Mesenteric fat pad (tissue), 1 donor: ENCODE results near the gene ABCG5. TPM values are rescaled to one million over a fixed set of nuclear protein-coding genes. Genes with fewer than 3 reads are reported as not detected.

Experiments used
- DNase-seq: peaks from one replicate; pipeline ENCODE4 v3.0.0-alpha.2; 2020; ENCODE audit warnings: low spot score
- total RNA-seq: library from RNA; stranded (reverse); fragmentation: NEBNext Ultra II Directional; extraction: Animal tissue kit (Norgen Biotek cat#: 25700); gene quantifications from one replicate; pipeline ENCODE4 v1.2.1, GENCODE V29; 2021
- donor health status: DM: yes; HTN: yes; CAD: no.

Gene ABCG5
- total RNA-seq, 1 donor from 2014 or later = not detected

GRCh38 chr2:43810888-43811287 is 27.8 kb downstream of the ABCG5 start:
- DNase-seq = no peak

DNA sequence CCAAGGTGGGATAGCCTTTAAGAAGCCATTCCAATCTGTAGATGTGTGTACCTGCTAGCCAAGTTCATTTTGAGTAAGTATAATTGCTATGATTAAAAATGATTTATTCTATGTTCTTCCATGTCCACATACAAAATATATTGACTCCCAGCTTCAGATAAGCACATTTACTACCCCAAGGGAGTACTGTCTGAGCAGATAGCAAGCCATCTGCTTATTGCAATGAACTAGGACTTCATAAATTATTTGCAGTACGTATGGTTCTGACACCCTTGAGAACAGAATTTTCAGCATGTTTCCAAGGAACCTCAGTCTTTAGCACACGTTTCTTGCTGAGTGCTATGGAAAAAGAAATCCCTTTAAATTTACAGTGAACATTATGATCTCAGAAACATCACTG is 28.2 kb downstream of the ABCG5 start:
- no peak for DNase-seq

GRCh38 chr2:43806719-43807031 is 32.0 kb downstream of the ABCG5 start:
- DNase-seq = no peak

DNA sequence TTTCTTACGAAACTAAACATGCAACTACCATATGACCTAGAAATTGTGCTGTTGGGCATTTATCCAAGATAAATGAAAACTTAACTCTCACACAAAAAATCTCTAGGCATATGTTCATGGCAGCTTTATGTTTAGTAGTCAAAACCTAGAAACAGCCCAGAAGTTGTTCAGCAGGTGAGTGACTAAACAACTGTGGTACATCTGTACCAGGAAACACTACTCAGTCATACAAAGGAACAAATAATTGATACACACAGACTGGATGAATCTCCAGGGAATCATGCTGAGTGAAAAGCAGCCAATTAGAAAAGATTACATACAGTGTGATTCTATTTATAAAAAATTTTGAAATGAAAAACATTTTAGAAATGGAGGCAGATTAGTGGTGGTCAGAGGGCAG is 35.5 kb downstream of the ABCG5 start:
- no peak for DNase-seq

DNA sequence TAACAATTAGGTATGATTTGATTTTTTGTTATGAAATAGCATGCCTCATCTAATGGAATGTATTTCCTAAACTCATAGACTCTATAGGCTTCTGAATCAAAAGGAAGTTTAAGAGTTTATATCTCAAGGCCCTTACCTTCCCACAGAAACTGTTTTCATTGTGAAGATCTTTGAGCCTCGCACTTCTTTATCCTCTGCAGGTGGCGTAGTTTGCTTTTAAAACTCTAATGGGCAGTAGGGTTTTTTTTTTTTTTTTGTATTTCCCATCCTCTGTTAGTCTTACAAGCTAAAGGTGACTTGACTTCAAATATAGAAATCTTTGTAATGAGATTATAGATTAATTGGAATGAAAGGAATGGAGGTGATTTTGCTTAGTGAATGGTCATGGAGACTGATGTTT is 36.5 kb downstream of the ABCG5 start:
- DNase-seq = no peak

DNA sequence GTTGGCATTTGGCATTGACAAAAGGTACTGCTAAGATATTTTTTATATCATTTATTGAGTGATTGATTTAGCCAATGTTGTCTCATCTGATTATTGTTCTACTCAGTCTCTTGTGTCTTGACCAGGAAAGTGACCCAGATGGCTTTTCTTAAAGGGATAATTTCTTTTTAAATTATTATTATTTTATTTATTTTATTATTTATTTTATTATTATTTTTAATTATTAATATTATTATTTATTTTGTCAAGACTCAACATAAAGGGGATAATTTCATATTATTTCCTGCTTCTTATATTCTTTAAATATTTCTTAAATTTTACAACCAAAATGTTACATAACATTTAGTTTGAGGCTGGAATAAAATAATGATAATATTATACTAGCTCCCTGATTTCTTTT is 37.7 kb downstream of the ABCG5 start:
- DNase-seq = no peak

GRCh38 chr2:43798300-43798699 is 40.3 kb downstream of the ABCG5 start:
- no peak for DNase-seq

DNA sequence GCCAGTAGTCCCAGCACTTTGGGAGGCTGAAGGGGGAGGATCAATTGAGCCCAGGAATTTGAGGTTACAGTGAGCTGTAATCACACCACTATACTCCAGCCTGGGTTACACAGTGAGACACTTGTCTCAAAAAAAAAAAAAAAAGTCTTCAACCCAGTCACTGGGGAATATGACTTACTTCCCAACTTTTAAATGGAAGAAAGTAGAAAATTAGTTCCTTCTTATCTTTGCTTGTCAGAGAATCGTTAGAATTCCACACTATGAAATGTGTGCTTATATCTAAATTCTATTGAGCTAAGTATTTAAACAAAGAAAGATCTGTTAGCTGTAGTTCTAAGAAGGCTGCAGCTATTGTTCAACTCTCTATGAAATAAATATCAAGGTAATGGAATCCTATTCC is 42.4 kb downstream of the ABCG5 start:
- DNase-seq = no peak

GRCh38 chr2:43794956-43795355 is 43.7 kb downstream of the ABCG5 start:
- DNase-seq = no peak

GRCh38 chr2:43792653-43793052 is 46.0 kb downstream of the ABCG5 start:
- no peak for DNase-seq

DNA sequence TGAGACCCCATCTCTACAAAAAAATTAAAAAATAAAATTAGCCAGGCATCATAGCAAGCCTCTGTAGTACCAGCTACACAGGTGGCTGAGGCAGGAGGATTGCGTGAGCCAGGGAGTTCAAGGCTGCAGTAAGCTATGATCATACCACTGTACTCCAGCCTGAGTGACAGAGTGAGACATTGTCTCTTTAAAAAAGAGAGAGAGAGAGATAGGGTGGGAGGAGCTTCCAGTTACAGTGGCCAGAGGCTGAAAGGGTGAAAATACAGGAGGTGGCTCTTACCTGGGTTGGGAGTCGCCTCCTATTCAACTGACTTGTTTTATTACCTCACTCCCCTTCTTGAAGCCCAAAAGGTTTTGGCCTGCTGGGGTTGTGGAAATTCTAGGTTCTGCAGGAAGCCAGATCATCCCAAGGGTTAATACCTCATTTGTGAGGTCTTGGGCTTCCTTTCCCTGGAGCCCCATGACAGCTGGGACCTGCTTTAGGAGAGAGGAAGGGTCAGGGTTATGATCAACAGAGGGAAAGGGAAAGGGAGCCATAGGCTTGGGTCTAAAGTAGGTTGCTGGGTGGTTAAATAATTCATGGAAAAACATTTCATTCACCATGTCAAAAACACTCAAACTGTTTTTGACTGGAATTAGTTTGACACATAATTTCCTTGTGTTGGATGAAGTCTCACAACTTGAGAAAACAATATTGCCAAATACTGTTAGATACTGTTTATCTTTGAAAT is 47.4 kb downstream of the ABCG5 start:
- no peak for DNase-seq

GRCh38 chr2:43790147-43790546 is 48.5 kb downstream of the ABCG5 start:
- DNase-seq = no peak

DNA sequence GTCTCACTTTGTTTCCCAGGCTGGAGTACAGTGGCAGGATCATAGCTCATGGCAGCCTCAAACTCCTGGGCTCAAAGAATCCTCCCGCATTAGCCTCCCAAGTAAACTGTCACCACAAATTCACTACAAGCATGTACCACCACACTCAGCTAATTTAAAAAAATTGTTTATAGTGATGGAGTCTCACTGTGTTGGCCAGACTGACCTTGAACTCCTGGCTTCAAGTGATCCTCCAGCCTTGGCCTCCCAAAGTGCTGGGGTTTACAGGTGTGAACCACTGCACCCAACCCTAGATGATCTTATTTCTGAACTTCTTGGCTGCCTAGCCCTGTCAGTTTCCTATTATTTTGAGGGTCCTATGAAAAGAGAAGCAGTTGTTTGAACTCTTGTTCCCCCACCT is 50.0 kb downstream of the ABCG5 start:
- no peak for DNase-seq

- DNase-seq = no peak
These were observed 50.7 kb downstream of the ABCG5 start for GRCh38 chr2:43787895-43788294.

GRCh38 chr2:43778233-43778632 is 60.4 kb downstream of the ABCG5 start:
- no peak for DNase-seq

DNA sequence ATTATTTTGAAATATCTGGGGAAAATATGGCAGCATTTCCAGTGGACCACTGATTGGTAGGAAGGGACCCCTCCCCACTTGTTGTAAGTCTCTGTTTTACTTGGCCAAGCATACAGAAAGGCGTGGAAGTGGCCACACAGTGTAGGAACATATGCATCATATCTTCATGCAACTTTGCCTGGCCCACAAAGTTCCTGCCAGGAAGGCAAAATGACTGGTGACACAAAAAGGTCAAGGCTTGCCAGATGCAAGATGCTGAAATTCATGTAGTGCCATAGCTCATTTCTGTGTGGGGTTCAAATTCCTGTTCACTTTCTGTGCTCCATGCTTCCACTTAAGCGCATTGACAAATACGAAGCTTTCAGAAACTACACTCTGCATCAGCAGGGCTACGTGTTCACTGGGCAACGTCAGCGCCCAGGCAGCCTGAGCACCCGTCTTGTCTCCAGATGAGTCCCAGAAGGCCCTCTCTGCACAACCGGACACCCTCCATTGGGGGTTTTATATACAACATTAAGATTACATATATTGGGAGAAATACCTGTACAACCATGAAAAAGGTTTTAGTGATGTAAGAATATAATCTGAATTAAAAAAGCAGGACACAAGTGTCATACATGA is 61.2 kb downstream of the ABCG5 start:
- DNase-seq = no peak

DNA sequence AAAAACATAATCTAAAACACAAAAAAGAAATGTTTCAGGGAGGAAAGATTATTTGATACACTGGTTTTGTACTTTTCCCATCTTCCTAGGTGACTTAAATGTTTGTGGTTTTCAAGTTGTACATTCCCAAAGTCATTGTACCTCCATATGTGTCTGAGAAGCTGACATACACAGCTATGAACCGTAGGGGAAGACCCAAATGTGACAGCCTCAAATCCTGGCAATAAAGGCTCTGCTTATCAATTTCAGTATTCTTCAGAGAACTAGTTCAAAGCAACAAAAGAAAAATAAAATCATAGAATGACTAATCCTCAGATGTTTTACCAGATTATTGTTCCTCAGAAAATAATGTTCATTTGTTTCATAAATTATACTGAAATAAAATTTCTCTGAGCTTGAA is 62.3 kb downstream of the ABCG5 start:
- DNase-seq = no peak

- no peak for DNase-seq
These were observed 64.0 kb downstream of the ABCG5 start for GRCh38 chr2:43774617-43775016.

DNA sequence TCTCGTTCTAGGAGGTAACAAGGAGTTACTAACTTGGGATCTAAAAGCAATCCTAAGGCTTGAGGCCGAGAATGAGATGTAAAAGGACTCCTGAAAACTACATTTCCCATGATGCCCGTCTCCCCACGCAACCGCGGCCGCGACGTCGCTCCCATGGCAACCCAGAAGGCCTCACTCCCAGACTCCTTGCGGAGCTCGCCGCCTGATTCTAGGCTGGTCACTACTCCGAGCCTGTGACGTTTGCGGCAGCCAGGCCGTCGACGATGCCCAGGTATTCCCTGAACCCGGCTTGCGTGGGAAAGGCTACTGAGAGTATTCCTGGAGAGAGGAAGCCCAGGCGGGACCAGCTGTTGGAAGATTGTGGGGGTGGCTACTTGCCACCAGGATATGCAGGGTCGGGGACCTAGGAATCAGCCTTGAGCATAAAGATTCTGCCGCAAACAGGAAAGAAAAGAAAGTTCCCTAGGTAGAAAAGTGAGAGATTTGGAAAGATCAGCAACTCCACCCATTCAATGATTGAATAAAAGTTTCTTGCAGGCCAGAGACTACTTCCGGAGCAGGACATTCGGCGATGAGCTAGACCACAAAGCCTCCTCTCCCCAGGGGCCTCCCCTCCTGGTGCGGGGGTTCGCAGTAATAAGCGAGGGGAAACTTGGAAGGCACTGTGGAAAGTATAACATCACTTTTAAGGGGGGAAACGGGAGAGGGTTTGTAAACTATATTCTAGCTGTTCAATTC is 64.6 kb downstream of the ABCG5 start, which contains the start of gene DYNC2LI1:
DYNC2LI1 (plus strand) TSS at position 164 of the 738 bp plus-strand sequence; CDS start at position 264, 100 bp downstream.
- DNase-seq = no peak

- no peak for DNase-seq
These were observed 72.6 kb downstream of the ABCG5 start for GRCh38 chr2:43766006-43766405.

- DNase-seq = no peak
These were observed 74.4 kb downstream of the ABCG5 start for GRCh38 chr2:43764086-43764705.

DNA sequence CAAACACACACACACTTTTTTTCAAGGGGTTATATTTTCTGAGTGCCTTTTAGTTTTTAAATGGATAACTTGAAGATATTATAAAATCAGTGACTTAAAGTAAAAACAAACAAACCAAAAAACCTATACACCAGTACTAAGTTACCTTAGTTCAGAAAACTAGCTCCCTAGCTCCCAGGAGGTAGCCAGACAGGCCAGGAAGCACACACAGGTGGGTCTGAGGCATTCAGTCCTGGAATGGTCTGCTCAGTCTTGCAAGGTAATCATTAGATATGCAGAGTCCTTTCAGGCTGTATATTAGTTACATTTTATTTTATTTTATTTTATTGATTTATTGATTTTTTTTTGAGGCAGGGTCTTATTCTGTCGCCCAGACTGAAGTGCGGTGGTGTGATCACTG is 75.5 kb downstream of the ABCG5 start:
- no peak for DNase-seq
